Muscle layer of duodenum (tissue), 2 donors: ENCODE data around the gene ZNF440.
"Not testable (repeated sequence)": the region's sequence is repeated elsewhere in the genome, so short reads cannot be mapped to it uniquely, and the experiment has no call there.

ENCODE experiments used
- H3K27ac ChIP-seq: one replicate; pipeline ENCODE4 v1.7.0; 2013; ENCODE audit warnings: mild to moderate bottlenecking, low read length
- H3K27me3 ChIP-seq: one replicate; pipeline ENCODE4 v1.7.0; 2013; ENCODE audit warnings: low read depth, mild to moderate bottlenecking, control low read depth, low read length
- H3K36me3 ChIP-seq, 2 donors: one replicate each; pipeline ENCODE4 v1.7.0; 2013; ENCODE audit warnings: low read length in 2 of 2, control low read depth in 1 of 2, mild to moderate bottlenecking in 1 of 2; ENCODE audit not compliant: insufficient read depth in 2 of 2, control insufficient read depth in 1 of 2
- H3K4me1 ChIP-seq, 2 donors: one replicate each; pipeline ENCODE4 v1.7.0; 2013; ENCODE audit warnings: low read length in 2 of 2, mild to moderate bottlenecking in 2 of 2, control low read depth in 1 of 2, moderate library complexity in 1 of 2; ENCODE audit not compliant: insufficient read depth in 2 of 2, control insufficient read depth in 1 of 2
- H3K4me3 ChIP-seq, 2 donors: one replicate each; pipeline ENCODE4 v1.7.0; 2013; ENCODE audit warnings: low read length in 2 of 2, low read depth in 1 of 2, mild to moderate bottlenecking in 1 of 2
- H3K9me3 ChIP-seq, 2 donors: one replicate each; pipeline ENCODE4 v1.7.0; 2013; ENCODE audit warnings: low read length in 2 of 2, control low read depth in 1 of 2, mild to moderate bottlenecking in 1 of 2; ENCODE audit not compliant: control insufficient read depth in 1 of 2
- donor health status: healthy.

Gene ZNF440

GRCh38 chr19:11787536-11787935 is 26.5 kb upstream of the ZNF440 start:
- H3K9me3 ChIP-seq, result peaks cover 25 to 43% of the 10 kb centered on the region in 2 donors
- no peaks in the 10 kb centered on the region for H3K4me1 ChIP-seq
- H3K36me3 ChIP-seq, result peaks cover 0 to 15% of the 10 kb centered on the region in 2 donors
- H3K27me3 ChIP-seq, result no peaks in the 10 kb centered on the region
- no peak overlapping the region for H3K27ac ChIP-seq
- H3K4me3 ChIP-seq, result no peak overlapping the region

DNA sequence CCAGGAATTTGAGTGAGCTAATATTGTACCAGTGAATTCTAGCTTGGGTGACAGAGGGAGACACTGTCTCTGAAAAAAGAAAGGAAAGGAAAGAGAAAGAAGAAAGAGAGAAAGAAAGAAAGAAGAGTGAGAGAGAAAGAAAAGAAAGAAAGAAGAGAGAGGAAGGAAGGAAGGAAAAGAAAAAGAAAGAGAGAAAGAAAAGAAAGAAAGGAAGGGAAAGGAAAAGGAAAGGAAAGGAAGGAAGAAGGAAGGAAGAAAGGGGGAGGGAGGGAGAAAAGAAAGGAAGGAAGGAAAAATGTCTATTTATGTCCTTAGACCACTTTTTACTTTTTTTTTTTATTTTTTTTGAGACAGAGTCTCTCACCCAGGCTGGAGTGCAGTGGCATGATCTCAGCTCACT is 21.1 kb upstream of the ZNF440 start:
- H3K36me3 ChIP-seq, result no peaks in the 10 kb centered on the region
- peaks cover 0 to 10% of the 10 kb centered on the region in 2 donors for H3K9me3 ChIP-seq
- peaks cover 8 to 9% of the 10 kb centered on the region in 2 donors for H3K4me1 ChIP-seq
- no peak overlapping the region for H3K27ac ChIP-seq
- H3K27me3 ChIP-seq, result no peaks in the 10 kb centered on the region
- H3K4me3 ChIP-seq, result no peak overlapping the region

- Histone ChIP-seq H3K27me3 (no peaks in the 10 kb centered on the region), H3K36me3 (no peaks in the 10 kb centered on the region), H3K4me1 (peaks cover 10 to 12% of the 10 kb centered on the region in 2 donors), H3K4me3 (peak overlapping the region; percentile 81 to 87), H3K9me3 (no peaks in the 10 kb centered on the region), H3K27ac (no peak overlapping the region)
Measured at GRCh38 chr19:11797491-11797890, 16.6 kb upstream of the ZNF440 start.

DNA sequence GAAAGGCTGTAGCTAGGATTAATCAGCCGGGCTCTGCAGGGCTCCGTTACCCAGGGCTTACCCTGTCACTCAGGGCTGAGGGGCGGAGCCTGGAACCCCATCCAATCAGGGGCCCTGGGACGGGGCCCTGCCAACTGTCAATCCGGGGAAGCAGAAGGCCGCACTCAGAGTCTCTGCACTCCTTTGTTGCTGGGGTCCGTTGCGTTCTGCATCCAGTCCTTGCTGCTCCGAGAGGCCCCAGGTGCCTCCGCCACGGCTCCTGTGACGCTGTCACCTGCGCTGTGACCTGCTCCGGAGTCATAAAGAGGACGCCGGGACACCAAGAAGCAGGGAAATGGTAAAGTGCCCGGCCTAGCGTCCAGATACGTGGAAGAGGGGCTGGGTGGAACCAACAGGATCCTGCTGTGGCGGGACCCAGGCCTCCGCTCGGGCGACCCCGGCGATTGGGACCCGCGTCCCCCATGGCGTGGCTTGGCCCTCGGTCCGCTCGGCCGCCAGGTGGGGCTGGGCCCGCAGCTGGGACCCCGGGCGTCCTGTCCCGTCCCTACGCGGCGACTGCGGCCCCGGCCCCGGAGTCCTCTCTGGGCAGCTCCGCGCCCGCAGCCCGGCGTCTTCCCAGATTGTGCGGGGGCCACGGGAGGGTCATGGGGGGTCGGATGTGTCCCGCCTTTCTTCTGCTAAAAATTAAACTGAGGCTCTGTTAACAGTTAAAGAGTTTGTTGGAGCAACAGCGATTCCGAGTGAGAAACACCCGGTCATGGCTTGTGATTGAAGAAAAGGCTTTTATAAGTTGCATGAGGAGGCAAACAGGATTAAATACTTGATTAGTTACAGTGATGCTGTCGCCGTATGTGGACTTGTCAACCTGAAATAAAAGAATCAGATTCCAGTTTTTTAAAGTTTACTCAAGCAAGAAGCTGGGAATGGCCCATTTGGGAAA is 15.4 kb upstream of the ZNF440 start, which contains the start of gene ZNF491:
TSS of gene ZNF491 (plus strand) at position 133 of the 940 bp plus-strand sequence. CDS start 7,431 bp downstream, outside the sequence.
- H3K27me3 ChIP-seq, result no peaks in the 10 kb centered on the region

GRCh38 chr19:11806354-11807098 is 7.5 kb upstream of the ZNF440 start:
- H3K4me3 ChIP-seq, result peak overlapping the region in 1 of 2 donors; percentile 41
- H3K9me3 ChIP-seq, result peaks cover 14 to 26% of the 10 kb centered on the region in 2 donors
- H3K27me3 ChIP-seq, result no peaks in the 10 kb centered on the region
- no peaks in the 10 kb centered on the region for H3K4me1 ChIP-seq
- peaks cover 5 to 28% of the 10 kb centered on the region in 2 donors for H3K36me3 ChIP-seq
- no peak overlapping the region for H3K27ac ChIP-seq

More for the DNA sequence above, 15.4 kb upstream of the ZNF440 start, which contains the start of gene ZNF491:
- no peaks in the 10 kb centered on the region for H3K36me3 ChIP-seq
- peak within 1 kb of the TSS; percentile 49 for H3K27ac ChIP-seq
- peak within 1 kb of the TSS; percentile 81 to 87 for H3K4me3 ChIP-seq
- peaks cover 10 to 12% of the 10 kb centered on the region in 2 donors for H3K4me1 ChIP-seq
- H3K9me3 ChIP-seq, result no peaks in the 10 kb centered on the region

DNA sequence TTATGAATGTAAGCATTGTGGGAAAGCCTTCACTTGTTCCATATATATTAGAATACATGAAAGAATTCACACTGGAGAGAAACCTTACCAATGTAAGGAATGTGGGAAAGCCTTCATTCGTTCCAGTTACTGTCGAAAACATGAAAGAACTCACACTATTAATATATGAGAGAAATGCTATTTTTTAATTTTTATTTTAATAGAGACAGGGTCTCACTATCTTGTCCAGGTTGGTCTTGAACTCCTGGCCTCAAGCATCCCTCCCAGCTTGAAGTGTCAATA is 7.0 kb upstream of the ZNF440 start:
- H3K4me3 ChIP-seq, result peak overlapping the region in 1 of 2 donors; percentile 41
- no peaks in the 10 kb centered on the region for H3K27me3 ChIP-seq
- H3K27ac ChIP-seq, result no peak overlapping the region
- peaks cover 14 to 26% of the 10 kb centered on the region in 2 donors for H3K9me3 ChIP-seq
- H3K36me3 ChIP-seq, result peaks cover 5 to 28% of the 10 kb centered on the region in 2 donors
- H3K4me1 ChIP-seq, result no peaks in the 10 kb centered on the region

GRCh38 chr19:11813703-11814028 is 407 bp upstream of the ZNF440 start:
- Histone ChIP-seq H3K36me3 (no peaks in the 10 kb centered on the region), H3K4me1 (peaks cover 0 to 7% of the 10 kb centered on the region in 2 donors), H3K4me3 (peak overlapping the region; percentile 63 to 92), H3K27me3 (no peaks in the 10 kb centered on the region), H3K9me3 (no peaks in the 10 kb centered on the region), H3K27ac (no peak overlapping the region)

DNA sequence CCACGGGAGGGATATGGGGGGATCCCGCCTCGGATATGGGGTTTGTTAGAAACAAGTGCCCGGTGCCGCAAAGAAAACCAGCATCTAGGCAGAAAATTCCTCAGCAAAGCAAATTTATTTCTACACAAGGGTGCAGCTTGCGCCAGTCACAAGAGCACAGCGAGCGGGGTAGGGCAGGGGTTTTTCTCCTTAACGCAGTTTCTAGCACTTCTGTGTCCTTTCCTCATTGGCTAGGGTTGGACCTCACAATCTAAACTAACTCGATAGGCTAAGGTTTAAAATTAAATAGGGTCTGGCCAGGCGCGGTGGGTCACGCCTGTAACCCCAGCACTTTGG is 595 bp downstream of the ZNF440 start:
- Histone ChIP-seq H3K4me3 (peak overlapping the region; percentile 63 to 92), H3K4me1 (peaks cover 0 to 7% of the 10 kb centered on the region in 2 donors), H3K27me3 (no peaks in the 10 kb centered on the region), H3K36me3 (no peaks in the 10 kb centered on the region), H3K27ac (peak overlapping the region; percentile 75), H3K9me3 (no peaks in the 10 kb centered on the region)

DNA sequence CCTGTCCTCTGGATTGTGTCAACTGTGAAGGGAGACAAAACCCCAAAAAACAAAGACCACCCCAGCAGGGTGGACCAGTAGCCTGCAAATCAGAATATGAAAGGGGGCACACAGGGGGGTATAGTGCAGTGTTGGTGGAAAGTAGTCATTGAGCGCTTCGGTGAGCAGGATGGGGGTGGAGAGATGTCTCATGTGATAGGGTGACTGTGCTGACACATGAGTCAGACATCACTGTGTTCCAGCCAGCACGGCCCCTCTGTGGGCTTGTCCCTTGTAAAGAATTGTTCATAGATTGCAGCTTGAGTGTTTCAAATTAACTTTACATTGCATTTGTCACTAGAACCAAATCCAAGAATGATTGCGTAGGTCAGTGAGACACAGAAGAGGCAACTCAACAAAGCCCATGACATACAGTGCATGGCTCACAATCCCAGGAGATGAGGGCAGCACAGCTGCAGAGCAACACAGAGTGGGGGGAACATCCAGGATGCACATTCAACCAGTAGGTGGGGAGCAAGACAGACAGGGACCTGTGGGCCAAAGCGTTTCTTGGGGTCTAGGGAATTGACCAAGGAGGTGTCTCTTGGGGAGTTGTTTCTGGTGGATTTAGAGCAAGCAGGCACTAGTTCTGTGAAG is 7.5 kb downstream of the ZNF440 start:
- Histone ChIP-seq H3K4me1 (no peaks in the 10 kb centered on the region), H3K27me3 (no peaks in the 10 kb centered on the region), H3K4me3 (no peak overlapping the region), H3K27ac (no peak overlapping the region), H3K9me3 (no peaks in the 10 kb centered on the region), H3K36me3 (peaks cover 0 to 10% of the 10 kb centered on the region in 2 donors)

DNA sequence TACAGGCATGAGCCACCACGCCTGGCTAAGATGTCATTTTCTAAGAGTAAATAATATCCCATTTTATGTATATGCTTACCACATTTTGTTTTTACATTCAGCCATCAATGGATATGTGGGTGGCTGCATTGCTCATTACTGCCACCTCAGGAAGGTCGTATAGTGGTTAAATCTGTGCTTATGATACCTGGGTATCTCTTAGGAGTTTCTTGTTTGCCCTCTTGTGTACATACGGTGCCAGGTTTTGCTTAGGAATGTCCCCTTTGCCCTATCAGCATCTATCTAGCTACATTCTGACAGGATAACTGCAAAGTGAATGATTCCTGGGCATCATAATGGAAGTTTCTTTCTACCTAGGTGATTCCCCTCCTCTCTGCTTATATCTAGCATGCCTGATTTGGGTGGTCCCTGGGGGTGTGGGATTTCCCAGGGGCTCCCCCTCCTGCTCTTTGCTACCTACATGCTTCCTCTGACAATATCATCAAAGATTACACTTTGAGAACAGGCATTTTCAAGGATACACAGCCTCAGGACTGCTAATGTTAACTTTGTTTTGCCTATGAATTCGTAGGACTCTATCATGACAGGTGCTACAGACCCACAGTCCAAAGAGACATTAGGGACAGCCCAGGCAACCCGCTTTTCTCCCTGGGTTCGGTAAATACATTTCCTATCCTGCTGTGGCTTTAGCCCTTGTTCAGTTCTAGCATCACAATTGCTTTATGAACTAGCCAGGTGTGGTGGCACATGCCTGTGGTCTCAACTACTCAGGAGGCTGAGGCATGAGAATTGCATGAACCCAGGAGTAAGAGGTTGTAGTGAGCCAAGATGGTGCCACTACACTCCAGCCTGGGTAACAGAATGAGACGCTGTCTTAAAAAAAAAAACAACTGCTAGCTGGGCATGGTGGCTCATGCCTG is 15.1 kb downstream of the ZNF440 start:
- peak overlapping the region in 1 of 2 donors; percentile 17 for H3K4me3 ChIP-seq
- H3K27ac ChIP-seq, H3K27me3 ChIP-seq, H3K4me1 ChIP-seq: not testable (repeated sequence)
- peaks cover 24 to 51% of the 10 kb centered on the region in 2 donors for H3K36me3 ChIP-seq
- peaks cover 21 to 31% of the 10 kb centered on the region in 2 donors for H3K9me3 ChIP-seq
